HepG2 (cell line): Measurements from ENCODE around the gene TUFM. TPM values are rescaled to one million over a fixed set of nuclear protein-coding genes. Genes with fewer than 3 reads are reported as not detected.
A peak's percentile ranks its signal among the peaks of the same experiment; 100 is the strongest.

Experiments
- DNMT1 ChIP-seq: sonication (generic); formaldehyde crosslinking; IDR thresholded peaks from 2 replicates; pipeline ENCODE4 v1.5.1; 2020; ENCODE audit warnings: mild to moderate bottlenecking, missing genetic modification reagents
- E2F1 ChIP-seq: sonication (generic); formaldehyde crosslinking; IDR thresholded peaks from 2 replicates; pipeline ENCODE4 v1.5.0; 2020; ENCODE audit warnings: missing genetic modification reagents
- EED ChIP-seq: sonication (generic); formaldehyde crosslinking; IDR thresholded peaks from 2 replicates; pipeline ENCODE4 v1.5.0; 2020; ENCODE audit warnings: mild to moderate bottlenecking, missing genetic modification reagents
- EP300 ChIP-seq, 3 experiments: sonication (generic) in 1 of 3; formaldehyde crosslinking in 1 of 3; IDR thresholded peaks; 2 replicates each; pipeline versions ENCODE4 v1.5.1 to v1.6.1; 2011 to 2020; ENCODE audit warnings: low read depth in 2 of 3, low read length in 2 of 3, borderline replicate concordance in 1 of 3, improper control_type of control experiment in 1 of 3, mild to moderate bottlenecking in 1 of 3, missing genetic modification reagents in 1 of 3, moderate library complexity in 1 of 3
- FUBP1 ChIP-seq: sonication (generic); formaldehyde crosslinking; IDR thresholded peaks from 2 replicates; pipeline ENCODE4 v1.5.1; 2020; ENCODE audit warnings: missing genetic modification reagents, mild to moderate bottlenecking, borderline replicate concordance
- GABPB1 ChIP-seq: IDR thresholded peaks from 2 replicates; pipeline ENCODE4 v1.6.1; 2016; ENCODE audit warnings: mild to moderate bottlenecking, missing genetic modification reagents, moderate library complexity, missing compliant biosample characterization
- GATAD2A ChIP-seq: IDR thresholded peaks from 2 replicates; pipeline ENCODE4 v1.6.1; 2016
- HMGA1 ChIP-seq: sonication (generic); formaldehyde crosslinking; conservative IDR thresholded peaks from 2 replicates; pipeline ENCODE4 v1.4.0; 2020; ENCODE audit warnings: missing genetic modification reagents
- MNT ChIP-seq: fragments of 450-650 bp; IDR thresholded peaks from 2 replicates; pipeline ENCODE4 v1.6.1; 2016
- TOPORS ChIP-seq: sonication (generic); formaldehyde crosslinking; IDR thresholded peaks from 2 replicates; pipeline ENCODE4 v1.8.0; 2023; ENCODE audit warnings: mild to moderate bottlenecking, missing genetic modification reagents
- TRAFD1 ChIP-seq: sonication (generic); formaldehyde crosslinking; IDR thresholded peaks from 2 replicates; pipeline ENCODE4 v1.5.1; 2020; ENCODE audit warnings: missing genetic modification reagents, mild to moderate bottlenecking, borderline replicate concordance
- ZBTB8A ChIP-seq: sonication (generic); formaldehyde crosslinking; IDR thresholded peaks from 2 replicates; pipeline ENCODE4 v1.4.0; 2020; ENCODE audit warnings: mild to moderate bottlenecking, low read depth, missing genetic modification reagents, borderline replicate concordance
- ZFP82 ChIP-seq: sonication (generic); formaldehyde crosslinking; IDR thresholded peaks from 2 replicates; pipeline ENCODE4 v1.5.1; 2020; ENCODE audit warnings: mild to moderate bottlenecking, missing genetic modification reagents, borderline replicate concordance
- ZNF101 ChIP-seq: sonication (generic); formaldehyde crosslinking; IDR thresholded peaks from 2 replicates; pipeline ENCODE4 v1.4.0; 2020; ENCODE audit warnings: mild to moderate bottlenecking, low read depth, missing genetic modification reagents, borderline replicate concordance
- ZNF3 ChIP-seq: IDR thresholded peaks from 2 replicates; pipeline ENCODE4 v1.7.0; 2017; ENCODE audit warnings: inconsistent platforms
- ZNF335 ChIP-seq: sonication (generic); formaldehyde crosslinking; IDR thresholded peaks from 2 replicates; pipeline ENCODE4 v1.4.0; 2020; ENCODE audit warnings: missing genetic modification reagents
- ZNF414 ChIP-seq: sonication (generic); formaldehyde crosslinking; IDR thresholded peaks from 2 replicates; pipeline ENCODE4 v1.5.0; 2020; ENCODE audit warnings: missing genetic modification reagents
- ZNF446 ChIP-seq: sonication (generic); formaldehyde crosslinking; IDR thresholded peaks from 2 replicates; pipeline ENCODE4 v1.5.0; 2020; ENCODE audit warnings: mild to moderate bottlenecking, missing genetic modification reagents
- ZNF550 ChIP-seq: sonication (generic); formaldehyde crosslinking; IDR thresholded peaks from 2 replicates; pipeline ENCODE4 v1.4.0; 2020; ENCODE audit warnings: mild to moderate bottlenecking, missing genetic modification reagents, borderline replicate concordance
- ZNF556 ChIP-seq: sonication (generic); formaldehyde crosslinking; IDR thresholded peaks from 2 replicates; pipeline ENCODE4 v1.4.0; 2020; ENCODE audit warnings: mild to moderate bottlenecking, missing genetic modification reagents, borderline replicate concordance
- ZNF563 ChIP-seq: sonication (generic); formaldehyde crosslinking; IDR thresholded peaks from 2 replicates; pipeline ENCODE4 v1.8.0; 2022; ENCODE audit warnings: mild to moderate bottlenecking, moderate library complexity, missing genetic modification reagents
- polyA plus RNA-seq, 8 experiments: library from polyadenylated mRNA; depleted of rRNA in 3 of 8; stranded (reverse) in 7 of 8; unstranded in 1 of 8; fragments of >200 nt; fragmentation: Illumina TruSeq in 4 of 8; extraction: Trizol in 4 of 8; gene quantifications; 2 replicates each; pipeline versions ENCODE4 v1.2.1 to v1.2.3, GENCODE V29; 2011 to 2016; ENCODE audit warnings: low read depth in 4 of 8, missing spikeins in 1 of 8, mixed read lengths in 1 of 8; ENCODE audit not compliant: insufficient read depth in 1 of 8
- total RNA-seq, 5 experiments: library from RNA; depleted of rRNA; stranded (reverse); fragments of >200 nt; fragmentation: Illumina TruSeq; extraction: Trizol; gene quantifications; 2 replicates each; pipeline ENCODE4 v1.2.3, GENCODE V29; 2016; ENCODE audit warnings: low read depth in 1 of 5

The TUFM gene
- total and polyA plus RNA-seq, 2 of the 13 experiments (the other 11 are each of a cell fraction or from before 2014, with no cell fraction given) = 206 to 298 TPM

- TF ChIP-seq ZBTB8A (CRISPR knock-in tag) (0 out of 2 replicates have a peak, but pooled peaks have one; percentile 16), ZNF335 (CRISPR knock-in tag) (no peak; the same call in 1 of the 2 replicates), TOPORS (no peak), MNT (peak; percentile 52; the same call in 1 of the 2 replicates), ZFP82 (peak; percentile 0; the same call in 1 of the 2 replicates), ZNF3 (no peak), GABPB1 (CRISPR knock-in tag) (peak; percentile 94), EED (peak; percentile 72; the same call in 1 of the 2 replicates), ZNF556 (CRISPR knock-in tag) (no peak; the same call in 1 of the 2 replicates), ZNF563 (no peak), FUBP1 (CRISPR knock-in tag) (no peak; the same call in 1 of the 2 replicates), GATAD2A (CRISPR knock-in tag) (peak; percentile 3), ZNF101 (CRISPR knock-in tag) (no peak), HMGA1 (CRISPR knock-in tag) (no peak), ZNF414 (peak; percentile 84), TRAFD1 (CRISPR knock-in tag) (no peak), ZNF446 (CRISPR knock-in tag) (no peak; the same call in 1 of the 2 replicates), DNMT1 (no peak), ZNF550 (CRISPR knock-in tag) (no peak), EP300 (IDR thresholded peaks at IDR 0.05; ENCODE audit: low read depth in 2 of 2, low read length in 2 of 2) (peak in 1 of 2 experiments; percentile 6; a peak in 1 of 4 replicates), EP300 (CRISPR knock-in tag; IDR thresholded peaks at IDR 0.05; ENCODE audit: borderline replicate concordance) (peak; percentile 23; the same call in 1 of the 2 replicates), E2F1 (CRISPR knock-in tag) (peak; percentile 55; the same call in 1 of the 2 replicates)
Measured at GRCh38 chr16:28823873-28824716, 22.1 kb downstream of the TUFM start (continued).
